ENCODE data around the gene TRAPPC2L. TPM values are rescaled to one million over a fixed set of nuclear protein-coding genes. Genes with fewer than 3 reads are reported as not detected.

Gene TRAPPC2L
- total and polyA plus RNA-seq, 2 experiments from 2014 or later = 59.3 to 167 TPM

DNA sequence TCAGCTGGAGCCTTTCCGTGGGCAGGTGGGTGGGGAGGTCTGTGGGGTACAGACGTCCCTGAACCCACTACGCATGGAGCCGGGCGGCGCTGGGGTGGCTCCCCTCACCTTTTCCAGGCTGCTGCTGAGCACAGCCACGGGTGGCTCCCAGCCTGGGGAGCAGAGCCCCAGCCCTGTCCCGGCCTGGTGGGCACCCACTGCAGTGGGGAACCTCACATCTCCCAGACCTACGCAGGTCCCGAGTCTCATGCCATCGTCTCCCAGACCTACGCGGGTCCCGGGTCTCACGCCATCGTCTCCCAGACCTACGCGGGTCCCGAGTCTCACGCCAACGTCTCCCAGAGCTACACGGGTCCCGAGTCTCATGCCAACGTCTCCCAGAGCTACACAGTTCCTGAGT lies 28.2 kb upstream of the TRAPPC2L start:
- no peaks in the 10 kb centered on the region for H3K4me1 ChIP-seq (ENCODE audit: insufficient read depth)
- no peak overlapping the region for H3K4me3 Mint-ChIP-seq
- H3K27ac ChIP-seq (ENCODE audit: low read depth) = no peak overlapping the region
- TF ChIP-seq ZNF114 (CRISPR knock-in tag; IDR thresholded peaks at IDR 0.05) = no peak
- TF ChIP-seq, protein P1, sequence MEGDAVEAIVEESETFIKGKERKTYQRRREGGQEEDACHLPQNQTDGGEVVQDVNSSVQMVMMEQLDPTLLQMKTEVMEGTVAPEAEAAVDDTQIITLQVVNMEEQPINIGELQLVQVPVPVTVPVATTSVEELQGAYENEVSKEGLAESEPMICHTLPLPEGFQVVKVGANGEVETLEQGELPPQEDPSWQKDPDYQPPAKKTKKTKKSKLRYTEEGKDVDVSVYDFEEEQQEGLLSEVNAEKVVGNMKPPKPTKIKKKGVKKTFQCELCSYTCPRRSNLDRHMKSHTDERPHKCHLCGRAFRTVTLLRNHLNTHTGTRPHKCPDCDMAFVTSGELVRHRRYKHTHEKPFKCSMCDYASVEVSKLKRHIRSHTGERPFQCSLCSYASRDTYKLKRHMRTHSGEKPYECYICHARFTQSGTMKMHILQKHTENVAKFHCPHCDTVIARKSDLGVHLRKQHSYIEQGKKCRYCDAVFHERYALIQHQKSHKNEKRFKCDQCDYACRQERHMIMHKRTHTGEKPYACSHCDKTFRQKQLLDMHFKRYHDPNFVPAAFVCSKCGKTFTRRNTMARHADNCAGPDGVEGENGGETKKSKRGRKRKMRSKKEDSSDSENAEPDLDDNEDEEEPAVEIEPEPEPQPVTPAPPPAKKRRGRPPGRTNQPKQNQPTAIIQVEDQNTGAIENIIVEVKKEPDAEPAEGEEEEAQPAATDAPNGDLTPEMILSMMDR (conservative IDR thresholded peaks at IDR 0.05; ENCODE audit: low read depth in 2 of 2) = no peak
- no peak for TF ChIP-seq STAT1 (IDR thresholded peaks at IDR 0.05; ENCODE audit: unreplicated experiment)
- TF ChIP-seq NANOG (IDR thresholded peaks at IDR 0.05; ENCODE audit: borderline replicate concordance) = no peak
- H3K4me1 Mint-ChIP-seq = no peaks in the 10 kb centered on the region; the same call in 2 of the 3 replicates
- no peak overlapping the region for H2AFZ ChIP-seq
- ATAC-seq (no peak), DNase-seq (ENCODE audit: low spot score) (no peak)
- H3K36me3 ChIP-seq (ENCODE audit: insufficient read depth) = no peaks in the 10 kb centered on the region
- no peak overlapping the region for H3K4me3 ChIP-seq
- no peaks in the 10 kb centered on the region for H3K9me3 Mint-ChIP-seq
- H3K9me2 ChIP-seq (ENCODE audit: insufficient read depth) = no peaks in the 10 kb centered on the region
- peaks cover 5% of the 10 kb centered on the region for H3K27me3 Mint-ChIP-seq (ENCODE audit: insufficient read depth, low read depth, poor library complexity)
- H4K20me1 ChIP-seq (replicated peaks; ENCODE audit: insufficient read depth) = no peaks in the 10 kb centered on the region
- H3F3A ChIP-seq (replicated peaks; ENCODE audit: low read depth) = no peaks in the 10 kb centered on the region
- H3K79me2 ChIP-seq (replicated peaks; ENCODE audit: insufficient read depth) = no peaks in the 10 kb centered on the region
- H3K27ac Mint-ChIP-seq = no peak overlapping the region
- no peak overlapping the region for H3K4me2 ChIP-seq
- H3K36me3 Mint-ChIP-seq (ENCODE audit: low read depth) = no peaks in the 10 kb centered on the region; the same call in 2 of the 3 replicates
- H3K27me3 ChIP-seq (ENCODE audit: insufficient read depth) = no peaks in the 10 kb centered on the region

DNA sequence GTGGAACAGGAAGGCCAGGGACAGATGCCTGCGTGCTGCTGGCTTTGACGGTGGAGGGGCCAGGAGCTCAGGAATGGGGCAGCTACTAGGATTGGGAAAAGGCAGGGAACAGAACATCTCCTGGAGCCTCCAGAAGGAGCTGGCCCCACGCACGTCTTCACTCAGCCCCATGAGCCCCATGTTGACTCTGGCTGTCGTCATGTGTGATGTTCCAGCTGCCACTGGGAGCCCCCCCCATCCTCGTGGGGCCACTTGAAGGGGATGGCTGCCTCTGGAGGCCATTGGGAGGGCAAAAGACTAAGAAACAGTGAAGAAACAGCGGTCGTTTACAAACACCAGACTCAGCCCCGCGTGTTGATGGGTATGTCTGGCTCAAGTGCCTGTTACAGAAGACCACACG lies 26.7 kb upstream of the TRAPPC2L start:
- H3K4me3 Mint-ChIP-seq = no peak overlapping the region
- no peaks in the 10 kb centered on the region for H4K20me1 ChIP-seq (replicated peaks; ENCODE audit: insufficient read depth)
- no peak overlapping the region for H3K4me2 ChIP-seq
- no peaks in the 10 kb centered on the region for H3K4me1 ChIP-seq (ENCODE audit: insufficient read depth)
- peaks cover 3% of the 10 kb centered on the region for H3K27me3 Mint-ChIP-seq (ENCODE audit: insufficient read depth, low read depth, poor library complexity)
- no peaks in the 10 kb centered on the region for H3K79me2 ChIP-seq (replicated peaks; ENCODE audit: insufficient read depth)
- no peaks in the 10 kb centered on the region for H3K9me2 ChIP-seq (ENCODE audit: insufficient read depth)
- H2AFZ ChIP-seq = no peak overlapping the region
- ATAC-seq (no peak), DNase-seq (ENCODE audit: low spot score) (no peak)
- no peaks in the 10 kb centered on the region for H3K36me3 ChIP-seq (ENCODE audit: insufficient read depth)
- TF ChIP-seq ZNF331 (CRISPR knock-in tag; IDR thresholded peaks at IDR 0.05; ENCODE audit: low read depth) = no peak
- TF ChIP-seq EZH2 (IDR thresholded peaks at IDR 0.05; ENCODE audit: low read depth, unreplicated experiment) = no peak
- TF ChIP-seq, protein P2, sequence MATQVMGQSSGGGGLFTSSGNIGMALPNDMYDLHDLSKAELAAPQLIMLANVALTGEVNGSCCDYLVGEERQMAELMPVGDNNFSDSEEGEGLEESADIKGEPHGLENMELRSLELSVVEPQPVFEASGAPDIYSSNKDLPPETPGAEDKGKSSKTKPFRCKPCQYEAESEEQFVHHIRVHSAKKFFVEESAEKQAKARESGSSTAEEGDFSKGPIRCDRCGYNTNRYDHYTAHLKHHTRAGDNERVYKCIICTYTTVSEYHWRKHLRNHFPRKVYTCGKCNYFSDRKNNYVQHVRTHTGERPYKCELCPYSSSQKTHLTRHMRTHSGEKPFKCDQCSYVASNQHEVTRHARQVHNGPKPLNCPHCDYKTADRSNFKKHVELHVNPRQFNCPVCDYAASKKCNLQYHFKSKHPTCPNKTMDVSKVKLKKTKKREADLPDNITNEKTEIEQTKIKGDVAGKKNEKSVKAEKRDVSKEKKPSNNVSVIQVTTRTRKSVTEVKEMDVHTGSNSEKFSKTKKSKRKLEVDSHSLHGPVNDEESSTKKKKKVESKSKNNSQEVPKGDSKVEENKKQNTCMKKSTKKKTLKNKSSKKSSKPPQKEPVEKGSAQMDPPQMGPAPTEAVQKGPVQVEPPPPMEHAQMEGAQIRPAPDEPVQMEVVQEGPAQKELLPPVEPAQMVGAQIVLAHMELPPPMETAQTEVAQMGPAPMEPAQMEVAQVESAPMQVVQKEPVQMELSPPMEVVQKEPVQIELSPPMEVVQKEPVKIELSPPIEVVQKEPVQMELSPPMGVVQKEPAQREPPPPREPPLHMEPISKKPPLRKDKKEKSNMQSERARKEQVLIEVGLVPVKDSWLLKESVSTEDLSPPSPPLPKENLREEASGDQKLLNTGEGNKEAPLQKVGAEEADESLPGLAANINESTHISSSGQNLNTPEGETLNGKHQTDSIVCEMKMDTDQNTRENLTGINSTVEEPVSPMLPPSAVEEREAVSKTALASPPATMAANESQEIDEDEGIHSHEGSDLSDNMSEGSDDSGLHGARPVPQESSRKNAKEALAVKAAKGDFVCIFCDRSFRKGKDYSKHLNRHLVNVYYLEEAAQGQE (IDR thresholded peaks at IDR 0.05; ENCODE audit: unreplicated experiment) = no peak
- TF ChIP-seq, protein P1 (conservative IDR thresholded peaks at IDR 0.05; ENCODE audit: low read depth in 2 of 2) = no peak
- no peak for TF ChIP-seq ZNF114 (CRISPR knock-in tag; IDR thresholded peaks at IDR 0.05)
- no peak for TF ChIP-seq STAT1 (IDR thresholded peaks at IDR 0.05; ENCODE audit: unreplicated experiment)
- no peak for TF ChIP-seq EZH2phosphoT487 (IDR thresholded peaks at IDR 0.05; ENCODE audit: unreplicated experiment)
- peak overlapping the region; percentile 36; the same call in 1 of the 2 replicates for H3K27ac Mint-ChIP-seq
- no peak overlapping the region for H3K4me3 ChIP-seq
- H3K27me3 ChIP-seq (ENCODE audit: insufficient read depth) = no peaks in the 10 kb centered on the region
- H3K4me1 Mint-ChIP-seq = no peaks in the 10 kb centered on the region; the same call in 2 of the 3 replicates
- H3F3A ChIP-seq (replicated peaks; ENCODE audit: low read depth) = no peaks in the 10 kb centered on the region
- H3K36me3 Mint-ChIP-seq (ENCODE audit: low read depth) = no peaks in the 10 kb centered on the region; the same call in 2 of the 3 replicates
- no peak overlapping the region for H3K27ac ChIP-seq (ENCODE audit: low read depth)
- no peaks in the 10 kb centered on the region for H3K9me3 Mint-ChIP-seq
